IPS-18c (cell line): ENCODE data around the gene TMEM229B.

Source experiments
- H3K4me3 ChIP-seq: 2 replicates; pipeline ENCODE4 v1.7.0; 2013; ENCODE audit warnings: low read depth, mild to moderate bottlenecking, low read length, moderate library complexity; ENCODE audit not compliant: insufficient read depth
- H3K9me3 ChIP-seq: one replicate; pipeline ENCODE4 v1.6.1; 2013; ENCODE audit warnings: mild to moderate bottlenecking, low read length, moderate library complexity; ENCODE audit not compliant: control insufficient read depth, insufficient read depth

TMEM229B gene

DNA sequence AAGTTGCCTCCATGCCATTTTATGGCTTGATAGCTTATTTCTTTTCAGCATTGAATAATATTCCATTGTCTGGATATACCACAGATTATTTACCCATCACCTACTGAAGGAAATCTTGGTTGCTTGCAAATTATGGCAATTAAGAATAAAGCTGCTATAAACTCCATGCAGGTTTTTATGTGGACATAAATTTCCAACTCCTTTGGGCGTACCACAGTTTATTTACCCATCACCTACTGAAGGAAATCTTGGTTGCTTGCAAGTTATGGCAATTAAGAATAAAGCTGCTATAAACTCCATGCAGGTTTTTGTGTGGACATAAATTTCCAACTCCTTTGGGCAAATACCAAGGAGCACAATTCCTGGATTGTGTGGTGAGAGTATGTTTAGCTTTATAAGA, 32.0 kb upstream of the TMEM229B start:
- Histone ChIP-seq H3K9me3 (peaks cover 2% of the 10 kb centered on the region), H3K4me3 (no peak overlapping the region)

- Histone ChIP-seq H3K9me3 (peaks cover 2% of the 10 kb centered on the region), H3K4me3 (no peak overlapping the region)
These were observed 30.9 kb upstream of the TMEM229B start for GRCh38 chr14:67519406-67519805.

DNA sequence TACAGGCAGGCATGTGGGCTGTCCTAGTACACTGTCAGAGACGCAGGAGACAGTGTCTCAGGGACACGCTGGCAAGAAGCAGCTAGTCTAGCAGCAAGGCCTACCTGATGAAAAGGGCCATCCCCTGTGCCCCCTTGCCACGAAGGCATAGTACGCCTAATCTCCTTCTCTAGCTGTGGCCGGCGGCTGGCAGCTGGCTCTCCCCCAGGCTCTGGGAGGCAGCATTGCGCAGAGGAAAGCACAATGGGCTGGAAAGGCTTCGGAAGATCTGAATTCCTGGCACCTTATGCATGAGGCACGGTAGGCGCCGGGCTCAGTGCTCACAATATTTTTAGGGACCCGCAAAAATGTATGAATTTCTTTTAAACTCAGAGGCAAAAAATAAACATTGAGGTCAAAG, 28.6 kb upstream of the TMEM229B start:
- peaks cover 2% of the 10 kb centered on the region for H3K9me3 ChIP-seq
- H3K4me3 ChIP-seq: no peak overlapping the region

GRCh38 chr14:67516676-67517075, 28.2 kb upstream of the TMEM229B start:
- no peak overlapping the region for H3K4me3 ChIP-seq
- peaks cover 2% of the 10 kb centered on the region for H3K9me3 ChIP-seq

DNA sequence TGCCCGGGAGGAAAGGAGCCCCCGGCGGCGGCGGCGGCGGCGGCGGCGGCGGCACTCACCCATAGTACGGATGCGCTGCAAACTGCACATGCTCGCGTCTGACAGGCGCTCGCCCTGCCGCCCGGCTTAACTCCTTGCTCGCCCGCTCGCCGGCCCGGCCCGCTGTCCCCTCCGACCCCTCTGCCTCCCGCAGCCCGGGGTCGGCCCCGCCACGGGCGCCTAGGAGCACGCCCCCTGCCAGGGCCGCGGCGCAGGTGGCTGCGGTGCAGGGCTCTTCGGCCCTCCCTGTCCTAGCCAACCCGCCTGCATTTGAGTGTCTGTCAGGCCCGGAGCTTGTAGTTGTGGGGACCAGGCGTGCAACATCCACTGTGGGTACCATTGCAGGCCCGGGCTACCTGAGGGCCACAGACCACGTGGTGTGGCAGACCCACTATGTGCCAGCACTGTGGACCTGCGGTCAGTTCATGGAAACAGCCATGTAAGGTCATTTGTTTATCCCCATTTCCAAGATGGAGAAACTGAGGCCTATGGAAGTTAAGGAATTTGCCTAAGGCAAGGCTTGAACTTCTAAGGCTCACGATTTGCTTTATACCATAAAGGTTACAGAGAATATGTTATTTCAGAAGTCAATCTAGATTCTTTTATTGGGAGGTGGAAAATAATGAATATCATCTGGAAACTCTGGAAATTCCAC, 27.0 kb upstream of the TMEM229B start:
- Histone ChIP-seq H3K9me3 (peaks cover 2% of the 10 kb centered on the region), H3K4me3 (peak overlapping the region; percentile 73)

DNA sequence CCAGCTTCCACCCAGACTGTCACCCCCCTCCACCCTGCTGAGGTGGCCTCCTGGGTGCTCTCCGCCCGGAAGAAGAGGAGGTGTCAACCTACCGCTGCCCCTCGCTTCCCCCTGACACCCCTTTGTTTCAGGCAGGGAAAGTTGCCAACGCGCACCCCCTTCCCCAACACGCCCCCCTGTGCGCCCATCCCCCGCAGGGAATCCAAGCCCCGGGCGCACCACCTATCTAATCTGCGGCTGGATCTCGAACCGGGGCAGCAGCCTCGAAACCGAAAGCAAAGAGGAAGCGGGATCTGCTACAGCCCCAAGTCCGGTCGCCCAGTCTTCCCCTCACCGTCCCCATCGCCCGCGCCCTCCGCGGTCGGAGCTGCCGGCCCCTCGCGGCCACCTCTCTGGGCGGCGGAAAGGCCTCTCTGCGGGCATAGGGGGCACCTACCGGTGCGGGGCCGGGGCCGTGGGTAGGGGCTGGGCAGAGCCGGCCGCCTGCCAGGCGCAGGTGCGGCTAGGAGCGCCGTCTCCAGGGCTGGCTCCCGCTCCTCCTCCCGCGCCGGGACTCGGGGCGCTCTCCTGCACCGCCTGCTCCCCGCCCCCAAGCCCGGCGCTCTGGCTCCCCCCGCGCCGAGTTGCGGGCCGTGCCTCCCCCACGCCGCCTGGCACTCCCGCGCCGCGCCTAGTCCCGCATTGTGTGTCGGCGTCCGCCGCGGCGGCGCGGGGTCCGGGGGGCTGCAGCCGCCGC, 26.3 kb upstream of the TMEM229B start:
- H3K4me3 ChIP-seq: peak overlapping the region; percentile 73
- peaks cover 2% of the 10 kb centered on the region for H3K9me3 ChIP-seq

- Histone ChIP-seq H3K4me3 (peak overlapping the region; percentile 73; the same call in 1 of the 2 replicates), H3K9me3 (peaks cover 2% of the 10 kb centered on the region)
These were observed 25.7 kb upstream of the TMEM229B start for GRCh38 chr14:67514203-67514607.

- Histone ChIP-seq H3K9me3 (peaks cover 2% of the 10 kb centered on the region), H3K4me3 (no peak overlapping the region)
These were observed 25.1 kb upstream of the TMEM229B start for GRCh38 chr14:67513631-67514108.

- Histone ChIP-seq H3K4me3 (no peak overlapping the region), H3K9me3 (peaks cover 2% of the 10 kb centered on the region)
These were observed 24.2 kb upstream of the TMEM229B start for GRCh38 chr14:67512463-67513310.

DNA sequence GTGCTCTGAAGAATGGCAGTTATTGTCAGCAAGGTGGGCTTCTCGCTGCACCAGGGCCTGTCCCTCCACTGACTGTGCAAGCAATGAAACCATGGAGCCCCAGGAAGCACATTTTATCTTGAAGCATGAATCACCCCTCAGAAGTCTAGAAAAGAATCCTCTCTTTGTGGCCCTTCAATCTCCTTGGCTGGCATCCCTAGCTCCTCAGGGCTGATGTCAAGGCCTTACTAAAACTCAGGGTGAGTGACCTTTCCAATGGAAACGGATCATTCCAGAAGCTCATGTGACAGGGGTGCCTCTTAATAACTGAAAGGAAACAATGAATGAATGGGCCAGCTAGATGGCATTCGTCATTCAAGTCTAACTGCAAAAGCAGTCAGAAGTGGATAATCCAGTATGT, 22.3 kb upstream of the TMEM229B start:
- Histone ChIP-seq H3K9me3 (peaks cover 2% of the 10 kb centered on the region), H3K4me3 (no peak overlapping the region)

GRCh38 chr14:67510121-67510520, 21.6 kb upstream of the TMEM229B start:
- no peak overlapping the region for H3K4me3 ChIP-seq

DNA sequence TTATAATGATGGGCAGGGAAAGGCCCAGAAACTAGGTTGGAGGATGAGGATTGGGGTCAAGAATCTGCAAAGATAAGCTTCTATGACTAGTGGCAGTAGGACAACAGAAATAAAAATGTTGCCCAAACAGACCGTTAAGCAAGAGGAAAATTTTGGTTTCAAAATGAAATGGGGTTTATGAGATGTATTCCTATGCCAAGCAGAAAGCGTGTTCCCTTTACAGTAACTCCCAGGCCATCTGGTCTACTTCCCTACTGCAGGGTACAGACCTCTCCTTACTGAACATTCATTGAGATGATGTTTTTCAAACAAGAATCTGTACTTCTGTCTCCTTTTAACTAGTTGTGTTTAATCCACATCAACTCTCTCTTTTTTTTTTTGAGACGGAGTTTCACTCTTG, 20.4 kb upstream of the TMEM229B start:
- Histone ChIP-seq H3K9me3 (no peaks in the 10 kb centered on the region), H3K4me3 (no peak overlapping the region)

More at GRCh38 chr14:67510121-67510520, 21.6 kb upstream of the TMEM229B start:
- H3K9me3 ChIP-seq: no peaks in the 10 kb centered on the region

DNA sequence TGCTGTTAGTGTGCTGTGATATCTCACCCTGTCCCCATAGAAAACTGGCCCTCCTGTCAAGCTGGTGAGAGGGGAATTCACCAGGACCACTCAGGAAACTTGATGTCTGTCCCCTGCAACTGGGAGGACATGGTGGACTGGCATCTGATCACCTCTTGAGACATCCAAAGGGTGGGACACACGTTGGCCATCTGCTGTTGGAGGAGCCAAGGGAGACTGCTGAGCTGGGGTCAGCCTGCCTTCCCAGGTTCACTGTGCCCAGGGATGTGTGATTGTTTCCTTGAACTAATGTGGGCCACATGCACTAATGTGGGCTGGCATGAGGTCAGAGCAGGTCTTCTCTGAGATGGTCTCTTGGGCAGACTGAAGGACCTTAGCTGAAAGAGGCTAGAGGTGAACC, 16.7 kb upstream of the TMEM229B start:
- Histone ChIP-seq H3K4me3 (no peak overlapping the region), H3K9me3 (no peaks in the 10 kb centered on the region)

GRCh38 chr14:67503331-67503730, 14.8 kb upstream of the TMEM229B start:
- Histone ChIP-seq H3K4me3 (no peak overlapping the region), H3K9me3 (no peaks in the 10 kb centered on the region)

GRCh38 chr14:67502867-67503266, 14.3 kb upstream of the TMEM229B start:
- H3K9me3 ChIP-seq: no peaks in the 10 kb centered on the region
- no peak overlapping the region for H3K4me3 ChIP-seq

DNA sequence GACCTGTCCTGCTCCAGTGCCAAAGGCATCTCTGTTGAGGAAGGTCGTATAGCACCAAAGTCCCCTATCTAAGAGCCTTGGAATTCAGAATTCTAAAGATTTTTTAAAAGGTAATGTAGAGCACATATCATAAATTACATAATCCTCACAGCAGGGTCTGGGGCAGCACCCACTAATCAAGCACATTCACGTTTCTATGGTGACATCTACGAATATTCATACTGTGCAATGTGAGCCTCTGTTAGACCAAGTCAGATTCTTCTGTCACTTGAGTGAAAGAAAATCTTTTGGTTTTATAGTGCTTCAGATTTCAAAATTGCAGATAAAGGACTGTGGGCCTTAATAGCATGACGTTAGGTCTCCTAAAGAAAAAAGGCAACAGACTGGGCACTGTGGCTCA, 13.1 kb upstream of the TMEM229B start:
- Histone ChIP-seq H3K9me3 (no peaks in the 10 kb centered on the region), H3K4me3 (no peak overlapping the region)

DNA sequence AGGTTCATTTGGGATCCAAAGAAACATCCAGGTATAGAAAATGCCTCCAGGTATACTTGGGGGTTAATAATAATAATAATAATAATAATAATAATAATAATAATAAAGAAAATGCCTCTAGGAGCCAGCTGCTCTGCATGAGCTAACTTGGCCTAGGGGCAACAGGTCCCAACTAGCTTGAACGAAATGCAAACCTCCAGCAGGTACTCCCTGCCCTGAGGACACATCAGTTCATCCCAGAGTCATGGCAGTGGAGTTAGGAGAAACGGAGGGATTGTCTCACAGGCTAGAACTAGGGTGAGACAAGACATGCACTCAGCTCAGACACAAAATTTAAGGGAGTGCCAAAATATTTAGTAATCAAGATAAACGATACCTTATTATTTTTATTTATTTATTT, 12.5 kb upstream of the TMEM229B start:
- H3K4me3 ChIP-seq: no peak overlapping the region
- no peaks in the 10 kb centered on the region for H3K9me3 ChIP-seq

DNA sequence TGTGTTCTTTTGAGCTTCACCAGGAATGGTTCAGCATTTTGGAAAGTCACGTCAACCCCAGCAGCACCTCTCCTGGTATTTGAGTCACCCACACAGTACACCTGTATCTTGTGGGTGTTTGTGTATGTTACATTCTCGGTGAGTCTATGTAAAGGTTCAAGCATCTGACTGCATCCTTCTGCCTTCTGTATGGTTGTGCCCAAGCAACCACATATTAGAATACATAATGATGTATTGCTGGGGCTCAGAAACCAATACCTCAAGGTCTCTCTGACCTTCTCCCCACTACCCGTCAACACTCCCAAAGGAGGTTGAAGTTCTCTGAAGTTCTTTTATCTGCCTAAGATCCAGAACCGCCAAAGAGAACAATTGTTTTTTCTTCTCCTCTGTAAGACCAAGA, 9.2 kb upstream of the TMEM229B start:
- H3K4me3 ChIP-seq: no peak overlapping the region
- H3K9me3 ChIP-seq: no peaks in the 10 kb centered on the region
